Measurements from ENCODE around the gene SPAG16. TPM values are rescaled to one million over a fixed set of nuclear protein-coding genes. Genes with fewer than 3 reads are reported as not detected.

The SPAG16 gene
- total RNA-seq, 4 donors from 2014 or later = 34.1 to 59.3 (median 46.8) TPM

DNA sequence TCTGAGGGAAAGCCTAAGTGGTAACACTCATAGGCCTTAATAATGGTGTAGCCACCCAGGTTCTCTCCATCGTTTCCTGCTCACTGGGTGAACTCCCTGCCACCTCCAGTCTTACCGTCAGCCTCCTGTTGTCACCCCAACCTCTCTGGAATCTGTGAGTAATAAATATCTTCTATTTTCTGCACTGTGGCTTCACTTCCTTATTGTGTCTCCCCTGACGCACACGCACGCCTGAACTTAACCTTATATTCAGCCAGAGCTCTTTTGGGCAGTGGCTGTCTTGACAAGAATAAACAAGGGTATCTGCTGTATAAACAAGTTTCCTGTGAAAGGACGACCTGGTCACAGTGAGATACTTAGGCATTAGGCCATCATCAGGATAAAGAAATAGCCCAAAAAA lies 467.2 kb downstream of the SPAG16 start:
- no peaks in the 10 kb centered on the region for H3K27me3 ChIP-seq
- WGBS, 2 donors = 47 to 54% methylated on average over 6 of the region's 6 CpGs
- H3K4me1 ChIP-seq = no peaks in the 10 kb centered on the region
- intact Hi-C loops (cut with DNase I) = no loop called here
- no peak for TF ChIP-seq POLR2A (IDR thresholded peaks at IDR 0.05)
- TF ChIP-seq, protein P1, sequence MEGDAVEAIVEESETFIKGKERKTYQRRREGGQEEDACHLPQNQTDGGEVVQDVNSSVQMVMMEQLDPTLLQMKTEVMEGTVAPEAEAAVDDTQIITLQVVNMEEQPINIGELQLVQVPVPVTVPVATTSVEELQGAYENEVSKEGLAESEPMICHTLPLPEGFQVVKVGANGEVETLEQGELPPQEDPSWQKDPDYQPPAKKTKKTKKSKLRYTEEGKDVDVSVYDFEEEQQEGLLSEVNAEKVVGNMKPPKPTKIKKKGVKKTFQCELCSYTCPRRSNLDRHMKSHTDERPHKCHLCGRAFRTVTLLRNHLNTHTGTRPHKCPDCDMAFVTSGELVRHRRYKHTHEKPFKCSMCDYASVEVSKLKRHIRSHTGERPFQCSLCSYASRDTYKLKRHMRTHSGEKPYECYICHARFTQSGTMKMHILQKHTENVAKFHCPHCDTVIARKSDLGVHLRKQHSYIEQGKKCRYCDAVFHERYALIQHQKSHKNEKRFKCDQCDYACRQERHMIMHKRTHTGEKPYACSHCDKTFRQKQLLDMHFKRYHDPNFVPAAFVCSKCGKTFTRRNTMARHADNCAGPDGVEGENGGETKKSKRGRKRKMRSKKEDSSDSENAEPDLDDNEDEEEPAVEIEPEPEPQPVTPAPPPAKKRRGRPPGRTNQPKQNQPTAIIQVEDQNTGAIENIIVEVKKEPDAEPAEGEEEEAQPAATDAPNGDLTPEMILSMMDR (IDR thresholded peaks at IDR 0.05) = no peak
- H3K9me3 ChIP-seq = no peaks in the 10 kb centered on the region
- DNase-seq = no peak
- no peak overlapping the region for H3K27ac ChIP-seq
- no peak overlapping the region for H3K4me3 ChIP-seq (replicated peaks in 1 of 3)
- no peaks in the 10 kb centered on the region for H3K36me3 ChIP-seq

DNA sequence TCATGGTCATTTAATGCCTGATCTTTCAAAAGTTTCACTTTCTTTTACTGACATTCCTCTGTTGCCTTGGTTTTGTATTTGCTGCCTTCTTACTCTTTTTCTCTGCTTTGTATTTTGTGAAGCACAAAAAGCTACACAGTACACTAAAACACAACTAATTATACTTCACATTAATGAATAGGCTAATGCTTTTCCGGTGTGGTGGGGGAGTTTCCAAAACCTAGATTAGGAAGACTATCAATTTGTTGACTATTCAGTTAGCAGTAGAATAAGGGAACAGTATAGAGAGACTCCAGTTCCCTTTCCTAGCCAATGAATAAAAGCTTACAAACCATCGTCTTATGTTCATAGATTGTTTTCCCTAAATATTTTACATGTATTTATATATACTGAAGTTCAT lies 468.3 kb downstream of the SPAG16 start:
- Histone ChIP-seq H3K27me3 (no peaks in the 10 kb centered on the region), H3K4me3 (replicated peaks in 1 of 3) (no peak overlapping the region), H3K36me3 (no peaks in the 10 kb centered on the region), H3K4me1 (no peaks in the 10 kb centered on the region), H3K27ac (no peak overlapping the region), H3K9me3 (no peaks in the 10 kb centered on the region)
- intact Hi-C loops (cut with DNase I) = no loop called here
- no peak for TF ChIP-seq POLR2A (IDR thresholded peaks at IDR 0.05)
- TF ChIP-seq, protein P1 (IDR thresholded peaks at IDR 0.05) = no peak
- 94 to 97% methylated on average over 2 of the region's 2 CpGs for WGBS, 2 donors
- DNase-seq = no peak

DNA sequence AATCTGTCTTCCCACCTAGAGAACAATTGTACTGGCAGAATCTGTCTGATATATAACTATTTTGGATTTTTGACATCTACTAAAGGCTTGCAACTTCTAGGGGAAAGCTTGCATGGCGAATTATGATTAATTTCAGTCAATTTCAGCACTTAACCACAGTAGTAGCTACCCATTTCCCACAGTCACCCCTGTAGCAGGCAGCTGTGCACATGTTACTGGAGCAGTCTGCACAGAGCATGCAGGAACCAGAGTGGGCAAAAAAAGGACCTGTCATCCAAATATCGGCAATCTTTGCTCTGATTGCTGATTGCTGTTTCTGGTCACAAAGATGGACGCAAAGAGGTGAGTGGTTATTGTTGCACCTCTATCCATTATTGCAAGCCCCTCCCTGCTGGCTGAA lies 473.3 kb downstream of the SPAG16 start:
- TF ChIP-seq, protein P1 (IDR thresholded peaks at IDR 0.05) = no peak
- H3K27me3 ChIP-seq = no peaks in the 10 kb centered on the region
- WGBS, 2 donors = 71 to 88% methylated on average over 3 of the region's 3 CpGs
- H3K27ac ChIP-seq = no peak overlapping the region
- intact Hi-C loops (cut with DNase I) = no loop called here
- H3K9me3 ChIP-seq = no peaks in the 10 kb centered on the region
- H3K4me3 ChIP-seq (replicated peaks in 1 of 3) = no peak overlapping the region
- no peak for DNase-seq
- H3K4me1 ChIP-seq = no peaks in the 10 kb centered on the region
- no peaks in the 10 kb centered on the region for H3K36me3 ChIP-seq

DNA sequence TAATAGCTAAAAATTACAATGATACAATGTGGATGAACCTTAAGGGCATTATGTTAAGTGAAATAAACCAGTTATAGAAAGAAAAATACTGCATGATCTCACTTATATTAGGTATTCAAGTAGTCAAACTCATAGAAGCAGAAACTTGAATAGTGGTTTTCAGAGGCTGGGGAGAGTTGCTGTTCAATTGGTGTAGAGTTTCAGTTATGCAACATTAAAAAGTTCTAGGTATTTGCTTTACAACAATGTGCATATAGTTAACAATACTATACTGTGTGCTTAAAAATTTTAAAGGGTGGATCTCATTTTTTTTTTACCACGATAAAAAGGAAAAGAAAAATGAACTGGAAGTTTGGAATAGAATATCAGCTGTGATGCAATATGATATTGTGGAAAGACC lies 479.1 kb downstream of the SPAG16 start:
- Histone ChIP-seq H3K36me3 (no peaks in the 10 kb centered on the region), H3K4me1 (no peaks in the 10 kb centered on the region), H3K9me3 (no peaks in the 10 kb centered on the region), H3K27ac (no peak overlapping the region), H3K27me3 (no peaks in the 10 kb centered on the region), H3K4me3 (replicated peaks in 1 of 3) (no peak overlapping the region)
- DNase-seq = no peak
- no peak for TF ChIP-seq POLR2A (IDR thresholded peaks at IDR 0.05)
- TF ChIP-seq, protein P1 (IDR thresholded peaks at IDR 0.05) = no peak
- 69 to 84% methylated on average over 1 of the region's 1 CpG for WGBS, 2 donors
- intact Hi-C loops (cut with DNase I) = no loop called here

DNA sequence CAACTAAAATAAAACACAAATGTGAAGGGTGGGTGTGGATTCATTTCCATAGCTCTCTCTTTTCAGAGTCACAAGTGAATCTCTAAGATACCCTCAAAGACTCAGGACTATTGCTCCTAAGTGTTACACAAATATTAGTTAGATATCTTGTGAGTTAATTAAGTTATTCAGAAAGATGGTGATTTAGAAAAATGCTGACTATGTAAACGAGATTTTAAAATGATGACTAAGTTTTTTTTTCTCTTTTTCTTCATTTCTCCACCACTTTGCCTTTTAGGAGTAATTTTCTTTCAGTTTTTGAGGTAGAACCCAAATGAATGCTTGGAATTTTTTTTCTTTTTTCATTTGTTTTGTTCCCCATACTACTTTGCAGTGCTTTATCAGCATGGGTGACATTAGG lies 479.7 kb downstream of the SPAG16 start:
- Histone ChIP-seq H3K27ac (no peak overlapping the region), H3K4me3 (replicated peaks in 1 of 3) (no peak overlapping the region), H3K36me3 (no peaks in the 10 kb centered on the region), H3K27me3 (no peaks in the 10 kb centered on the region), H3K9me3 (no peaks in the 10 kb centered on the region), H3K4me1 (no peaks in the 10 kb centered on the region)
- no peak for TF ChIP-seq POLR2A (IDR thresholded peaks at IDR 0.05)
- TF ChIP-seq, protein P1 (IDR thresholded peaks at IDR 0.05) = no peak
- no peak for DNase-seq
- intact Hi-C loops (cut with DNase I) = no loop called here
- WGBS, 2 donors = 46 to 50% methylated on average over 1 of the region's 1 CpG
